ENCODE results near the gene TRIM43B.
"Not testable (repeated sequence)": the region's sequence is repeated elsewhere in the genome, so short reads cannot be mapped to it uniquely, and the experiment has no call there.

TRIM43B gene

GRCh38 chr2:95434507-95435076 lies 50.0 kb downstream of the TRIM43B start:
- DNase-seq (ENCODE audit: extremely low read depth in 1 of 2, low read depth in 1 of 2), result not testable (repeated sequence)

GRCh38 chr2:95433973-95434372 lies 50.6 kb downstream of the TRIM43B start:
- not testable (repeated sequence) for DNase-seq (ENCODE audit: extremely low read depth in 1 of 2, low read depth in 1 of 2)

- DNase-seq (ENCODE audit: extremely low read depth in 1 of 2, low read depth in 1 of 2), result not testable (repeated sequence)
These were observed 51.2 kb downstream of the TRIM43B start for GRCh38 chr2:95433373-95433772.

GRCh38 chr2:95429748-95430467 lies 54.6 kb downstream of the TRIM43B start:
- not testable (repeated sequence) for DNase-seq (ENCODE audit: extremely low read depth in 1 of 2, low read depth in 1 of 2)

GRCh38 chr2:95427196-95427867 lies 57.2 kb downstream of the TRIM43B start:
- not testable (repeated sequence) for DNase-seq (ENCODE audit: extremely low read depth in 1 of 2, low read depth in 1 of 2)
